Neural progenitor cell (in vitro differentiated cells): ENCODE data around the gene FAM43A. TPM values are rescaled to one million over a fixed set of nuclear protein-coding genes. Genes with fewer than 3 reads are reported as not detected.

Source experiments
- DNase-seq: peaks from one replicate; pipeline ENCODE4 v3.0.0-alpha.2; 2016; ENCODE audit warnings: low spot score
- H2AFZ ChIP-seq: fragments of 200-600 bp; sonication (generic); replicated peaks from 2 replicates; pipeline ENCODE4 v1.6.1; 2016; ENCODE audit warnings: antibody characterized with exemption
- H3F3A ChIP-seq: fragments of 200-600 bp; sonication (generic); 2 replicates; pipeline ENCODE4 v1.6.1; 2016; ENCODE audit warnings: antibody characterized with exemption, low read depth
- H3K27ac ChIP-seq: fragments of 200-600 bp; sonication (generic); 2 replicates; pipeline ENCODE4 v1.5.1; 2016; ENCODE audit warnings: mild to moderate bottlenecking
- H3K27me3 ChIP-seq: fragments of 200-600 bp; sonication (generic); 2 replicates; pipeline ENCODE4 v1.6.1; 2016; ENCODE audit warnings: mild to moderate bottlenecking, moderate library complexity
- H3K36me3 ChIP-seq: fragments of 200-600 bp; sonication (generic); 2 replicates; pipeline ENCODE4 v1.5.1; 2016
- H3K4me1 ChIP-seq: fragments of 200-600 bp; sonication (generic); 2 replicates; pipeline ENCODE4 v1.6.1; 2016; ENCODE audit warnings: mixed run types
- H3K4me2 ChIP-seq: fragments of 200-600 bp; sonication (generic); 2 replicates; pipeline ENCODE4 v1.6.1; 2016
- H3K4me3 ChIP-seq: fragments of 200-600 bp; sonication (generic); 2 replicates; pipeline ENCODE4 v1.5.1; 2016
- H3K79me2 ChIP-seq: fragments of 200-600 bp; sonication (generic); 2 replicates; pipeline ENCODE4 v1.6.1; 2016; ENCODE audit warnings: low read depth
- H3K9ac ChIP-seq: fragments of 200-600 bp; sonication (generic); 2 replicates; pipeline ENCODE4 v1.6.1; 2016
- H3K9me3 ChIP-seq: fragments of 200-600 bp; sonication (generic); 2 replicates; pipeline ENCODE4 v1.5.1; 2016; ENCODE audit warnings: low read depth
- H4K20me1 ChIP-seq: fragments of 200-600 bp; sonication (generic); 2 replicates; pipeline ENCODE4 v1.6.1; 2016; ENCODE audit warnings: low read depth
- H3K27ac Mint-ChIP-seq: 3 replicates; pipeline ENCODE4 v1.8.0; 2021; ENCODE audit warnings: mixed read lengths
- H3K27me3 Mint-ChIP-seq: 2 replicates; pipeline ENCODE4 v1.8.0; 2022; ENCODE audit warnings: low read depth, mild to moderate bottlenecking, inconsistent platforms, moderate library complexity, mixed read lengths; ENCODE audit not compliant: insufficient read depth
- H3K36me3 Mint-ChIP-seq: 3 replicates; pipeline ENCODE4 v1.8.0; 2021; ENCODE audit warnings: mixed read lengths
- H3K4me1 Mint-ChIP-seq: 3 replicates; pipeline ENCODE4 v1.8.0; 2021; ENCODE audit warnings: mixed read lengths
- H3K4me3 Mint-ChIP-seq: 3 replicates; pipeline ENCODE4 v1.8.0; 2021; ENCODE audit warnings: mild to moderate bottlenecking, moderate library complexity, mixed read lengths
- H3K9me3 Mint-ChIP-seq: 3 replicates; pipeline ENCODE4 v1.8.0; 2020; ENCODE audit warnings: mixed read lengths
- EZH2 ChIP-seq: fragments of 200-600 bp; sonication (generic); IDR thresholded peaks from 2 replicates; pipeline ENCODE4 v1.6.1; 2017; ENCODE audit warnings: antibody characterized with exemption, mild to moderate bottlenecking, moderate library complexity
- EZH2phosphoT487 ChIP-seq: fragments of 200-600 bp; sonication (generic); IDR thresholded peaks from 2 replicates; pipeline ENCODE4 v1.6.1; 2017; ENCODE audit warnings: antibody characterized with exemption
- total RNA-seq: library from RNA; depleted of rRNA; stranded (reverse); fragments of >200 nt; gene quantifications from 2 replicates; pipeline ENCODE4 v1.2.3, GENCODE V29; 2015; ENCODE audit warnings: low replicate concordance
- TF ChIP-seq, protein P1 (sequence below): fragments of 200-600 bp; sonication (generic); IDR thresholded peaks from 2 replicates; pipeline ENCODE4 v1.5.1; 2017; ENCODE audit warnings: antibody characterized with exemption, mild to moderate bottlenecking

The FAM43A gene
- total RNA-seq, 1 donor from 2014 or later: 0.80 TPM

DNA sequence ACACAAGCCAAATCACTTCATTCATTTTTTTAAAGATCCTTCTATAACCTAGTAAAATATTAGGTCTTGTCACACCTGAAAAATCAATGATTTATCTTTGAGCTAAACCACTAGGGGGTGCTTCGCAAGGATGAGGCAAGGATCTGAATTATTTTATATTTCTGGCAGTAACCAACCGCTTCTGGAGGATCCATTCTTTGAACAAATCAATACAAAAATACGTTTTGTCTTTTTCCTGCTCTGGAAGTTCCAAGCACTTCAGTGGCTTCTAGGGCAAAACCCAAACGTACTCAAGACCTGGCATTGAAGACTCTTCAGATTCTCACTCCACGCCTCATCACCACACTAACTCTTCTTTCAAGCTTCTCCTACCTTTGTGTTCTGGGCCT is 14.2 kb upstream of the FAM43A start:
- peak overlapping the region; percentile 99 for H2AFZ ChIP-seq
- peak overlapping the region; percentile 100 for H3K27ac Mint-ChIP-seq
- peaks cover 7% of the 10 kb centered on the region for H3K4me1 ChIP-seq
- H3K4me3 Mint-ChIP-seq: peak overlapping the region; percentile 99
- peak overlapping the region; percentile 97 for H3K9ac ChIP-seq
- peaks cover 34% of the 10 kb centered on the region for H3K27me3 ChIP-seq
- H3K27me3 Mint-ChIP-seq: peaks cover 4% of the 10 kb centered on the region
- peaks cover 5% of the 10 kb centered on the region for H3F3A ChIP-seq
- H3K79me2 ChIP-seq: peaks cover 41% of the 10 kb centered on the region
- no peak overlapping the region for H3K27ac ChIP-seq
- H4K20me1 ChIP-seq: no peaks in the 10 kb centered on the region
- no peaks in the 10 kb centered on the region for H3K9me3 ChIP-seq
- peak overlapping the region; percentile 78 for H3K4me3 ChIP-seq
- no peaks in the 10 kb centered on the region for H3K36me3 ChIP-seq
- no peaks in the 10 kb centered on the region for H3K36me3 Mint-ChIP-seq
- TF ChIP-seq, protein P1, sequence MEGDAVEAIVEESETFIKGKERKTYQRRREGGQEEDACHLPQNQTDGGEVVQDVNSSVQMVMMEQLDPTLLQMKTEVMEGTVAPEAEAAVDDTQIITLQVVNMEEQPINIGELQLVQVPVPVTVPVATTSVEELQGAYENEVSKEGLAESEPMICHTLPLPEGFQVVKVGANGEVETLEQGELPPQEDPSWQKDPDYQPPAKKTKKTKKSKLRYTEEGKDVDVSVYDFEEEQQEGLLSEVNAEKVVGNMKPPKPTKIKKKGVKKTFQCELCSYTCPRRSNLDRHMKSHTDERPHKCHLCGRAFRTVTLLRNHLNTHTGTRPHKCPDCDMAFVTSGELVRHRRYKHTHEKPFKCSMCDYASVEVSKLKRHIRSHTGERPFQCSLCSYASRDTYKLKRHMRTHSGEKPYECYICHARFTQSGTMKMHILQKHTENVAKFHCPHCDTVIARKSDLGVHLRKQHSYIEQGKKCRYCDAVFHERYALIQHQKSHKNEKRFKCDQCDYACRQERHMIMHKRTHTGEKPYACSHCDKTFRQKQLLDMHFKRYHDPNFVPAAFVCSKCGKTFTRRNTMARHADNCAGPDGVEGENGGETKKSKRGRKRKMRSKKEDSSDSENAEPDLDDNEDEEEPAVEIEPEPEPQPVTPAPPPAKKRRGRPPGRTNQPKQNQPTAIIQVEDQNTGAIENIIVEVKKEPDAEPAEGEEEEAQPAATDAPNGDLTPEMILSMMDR: peak; percentile 79
- TF ChIP-seq EZH2 (peak; percentile 27), EZH2phosphoT487 (no peak)
- no peaks in the 10 kb centered on the region for H3K9me3 Mint-ChIP-seq
- H3K4me1 Mint-ChIP-seq: peaks cover 9% of the 10 kb centered on the region
- peak; percentile 40 for DNase-seq
- H3K4me2 ChIP-seq: peak overlapping the region; percentile 80

GRCh38 chr3:194671900-194672808 is 13.5 kb upstream of the FAM43A start, which contains the start of gene LSG1:
Gene LSG1 (minus strand): TSS chr3:194672191. CDS start chr3:194672162, 29 bp downstream.
- H3K4me3 Mint-ChIP-seq: peak within 1 kb of the TSS; percentile 99

DNA sequence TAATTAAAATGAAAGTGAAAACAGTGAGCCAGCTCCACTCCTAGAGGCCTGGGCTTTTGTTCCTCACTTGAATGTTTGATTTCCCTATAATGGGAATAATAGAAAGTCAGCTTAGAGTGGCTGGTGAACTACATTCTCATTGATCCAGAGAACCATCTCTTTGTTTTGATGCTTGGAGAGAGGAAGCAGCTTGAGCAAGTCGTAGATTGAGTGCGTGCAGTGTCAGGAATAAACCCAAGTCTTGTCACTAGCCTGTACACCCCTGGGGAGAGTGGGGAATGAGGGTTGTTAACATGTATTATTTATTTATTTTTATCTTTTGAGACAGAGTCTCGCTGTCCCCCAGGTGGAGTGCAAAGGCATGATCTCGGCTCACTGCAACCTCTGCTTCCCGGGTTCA is 12.8 kb upstream of the FAM43A start:
- Histone ChIP-seq H3K4me1 (peaks cover 7% of the 10 kb centered on the region), H3K36me3 (no peaks in the 10 kb centered on the region), H3K27me3 (peaks cover 40% of the 10 kb centered on the region), H3K4me3 (peak overlapping the region; percentile 78), H3K79me2 (peaks cover 41% of the 10 kb centered on the region), H3F3A (peaks cover 5% of the 10 kb centered on the region), H3K9me3 (no peaks in the 10 kb centered on the region), H2AFZ (peak overlapping the region; percentile 99), H3K9ac (no peak overlapping the region), H3K4me2 (peak overlapping the region; percentile 80), H3K27ac (no peak overlapping the region), H4K20me1 (no peaks in the 10 kb centered on the region)
- H3K36me3 Mint-ChIP-seq: no peaks in the 10 kb centered on the region
- peak; percentile 16 for DNase-seq
- H3K27ac Mint-ChIP-seq: no peak overlapping the region
- H3K27me3 Mint-ChIP-seq: peaks cover 12% of the 10 kb centered on the region
- H3K4me3 Mint-ChIP-seq: peak overlapping the region; percentile 99
- H3K9me3 Mint-ChIP-seq: no peaks in the 10 kb centered on the region
- TF ChIP-seq, protein P1: no peak
- TF ChIP-seq EZH2phosphoT487 (no peak), EZH2 (no peak)
- peaks cover 9% of the 10 kb centered on the region for H3K4me1 Mint-ChIP-seq

More at GRCh38 chr3:194671900-194672808, 13.5 kb upstream of the FAM43A start, which contains the start of gene LSG1:
- peak within 1 kb of the TSS; percentile 99 for H2AFZ ChIP-seq
- no peaks in the 10 kb centered on the region for H4K20me1 ChIP-seq
- Mint-ChIP-seq H3K4me1 (peaks cover 9% of the 10 kb centered on the region), H3K9me3 (no peaks in the 10 kb centered on the region), H3K27ac (peak within 1 kb of the TSS; percentile 100), H3K36me3 (no peaks in the 10 kb centered on the region), H3K27me3 (peaks cover 9% of the 10 kb centered on the region)
- peak within 1 kb of the TSS; percentile 97 for H3K9ac ChIP-seq
- peak; percentile 97 for DNase-seq
- H3K9me3 ChIP-seq: no peaks in the 10 kb centered on the region
- H3K4me1 ChIP-seq: peaks cover 7% of the 10 kb centered on the region
- H3K4me2 ChIP-seq: peak within 1 kb of the TSS; percentile 80
- peaks cover 41% of the 10 kb centered on the region for H3K79me2 ChIP-seq
- peak within 1 kb of the TSS; percentile 78 for H3K4me3 ChIP-seq
- H3K36me3 ChIP-seq: no peaks in the 10 kb centered on the region
- H3K27ac ChIP-seq: peak within 1 kb of the TSS; percentile 95
- peaks cover 5% of the 10 kb centered on the region for H3F3A ChIP-seq
- peaks cover 40% of the 10 kb centered on the region for H3K27me3 ChIP-seq
- TF ChIP-seq EZH2phosphoT487 (no peak), EZH2 (peak; percentile 32)
- TF ChIP-seq, protein P1: no peak
